Cerebellar nuclear complex (tissue), 1 donor: ENCODE data around the gene SIGLEC9.

Source experiments
- DNase-seq, 2 experiments: peaks; one replicate each; lab custom pipeline; 2025; lab: John Stamatoyannopoulos, UW

The SIGLEC9 gene

DNA sequence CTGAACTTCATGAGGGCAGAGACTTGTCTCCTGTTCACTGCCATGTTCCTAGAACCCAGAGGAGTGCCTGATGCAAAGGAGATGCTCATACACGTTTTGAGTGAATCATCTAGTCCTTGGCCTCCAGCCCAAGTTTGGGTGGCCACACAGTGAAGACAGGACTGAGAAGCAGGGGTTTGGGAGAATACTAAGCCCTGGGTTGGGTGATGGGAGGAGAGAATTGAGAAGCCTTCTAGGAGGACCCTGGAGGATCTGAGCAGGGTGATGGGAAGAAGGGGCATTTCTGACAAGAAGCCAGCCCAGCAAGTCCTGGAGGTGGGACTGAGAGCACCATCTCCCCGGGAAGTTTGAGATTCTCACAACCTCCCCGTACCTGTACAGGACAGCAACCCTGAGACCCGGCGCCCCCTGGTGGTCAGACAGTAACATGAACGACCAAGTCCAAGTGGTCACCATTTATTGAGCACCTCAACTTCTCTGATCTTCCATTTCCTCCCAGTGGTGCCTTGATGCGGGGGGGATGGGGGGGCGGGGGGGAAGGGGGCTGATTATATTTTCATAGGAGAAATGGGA lies 27.5 kb upstream of the SIGLEC9 start:
- DNase-seq: no peak

DNA sequence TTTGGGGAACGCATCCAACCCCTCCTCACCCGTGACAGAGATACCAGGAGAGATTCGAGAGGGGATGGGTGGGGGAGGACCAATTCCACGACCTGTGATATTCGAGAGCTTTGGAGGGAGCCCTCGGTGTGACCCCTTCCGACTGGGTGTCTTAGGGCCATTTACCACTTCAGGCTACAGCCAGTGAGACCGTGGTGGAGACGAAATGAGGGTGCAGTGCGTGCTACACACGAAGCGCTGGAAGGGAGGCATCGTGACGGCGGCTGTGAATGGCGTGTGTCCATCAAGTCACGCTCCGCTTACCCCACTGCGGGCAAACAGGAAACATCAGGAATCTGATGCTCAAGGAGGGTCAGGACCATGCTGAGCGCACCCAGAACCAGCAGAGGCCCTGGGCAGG lies 26.9 kb upstream of the SIGLEC9 start:
- no peak for DNase-seq

- no peak for DNase-seq
These were observed 26.2 kb upstream of the SIGLEC9 start for GRCh38 chr19:51098365-51099046.

- no peak for DNase-seq
These were observed 25.7 kb upstream of the SIGLEC9 start for GRCh38 chr19:51099047-51099382.

GRCh38 chr19:51100601-51101000 lies 24.1 kb upstream of the SIGLEC9 start:
- no peak for DNase-seq

- DNase-seq: no peak
These were observed 23.4 kb upstream of the SIGLEC9 start for GRCh38 chr19:51101171-51101865.

DNA sequence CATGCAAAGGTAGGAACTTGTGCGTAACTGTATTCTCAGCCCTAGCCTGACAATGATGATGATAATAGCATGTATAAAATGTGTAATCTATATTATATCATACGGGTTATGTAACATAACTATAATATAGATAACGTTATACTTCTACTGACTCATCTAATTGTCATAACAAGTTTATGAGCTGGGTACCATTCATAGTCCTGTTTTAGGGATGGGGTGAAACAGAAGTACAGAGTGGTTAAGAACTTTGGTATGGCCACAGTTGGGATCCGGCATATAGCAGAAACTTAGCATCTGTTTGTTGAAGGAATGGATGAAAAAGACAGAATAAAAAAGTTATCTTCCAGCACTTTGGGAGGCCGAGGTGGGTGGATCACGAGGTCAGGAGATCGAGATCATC lies 21.7 kb upstream of the SIGLEC9 start:
- DNase-seq: no peak

DNA sequence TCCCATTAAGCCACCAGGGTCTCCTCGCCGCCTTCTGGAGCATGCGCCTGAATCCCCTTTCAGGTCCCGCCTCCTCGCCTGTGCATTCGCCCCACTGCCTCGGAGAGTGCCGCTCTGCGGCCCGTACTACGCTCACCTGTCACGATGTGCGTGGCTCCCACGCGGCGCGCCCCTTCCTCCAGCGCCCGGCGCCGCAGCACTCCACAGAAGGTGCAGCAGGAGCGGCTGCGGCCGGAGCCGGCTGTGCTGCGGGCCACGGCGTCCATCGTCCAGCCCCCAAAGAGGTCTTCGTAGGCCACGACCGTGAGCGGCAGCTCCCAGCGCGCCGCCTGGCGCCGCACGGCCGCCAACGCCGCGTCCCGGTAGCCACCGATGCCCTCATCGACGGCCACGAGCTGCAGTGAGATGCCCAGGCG lies 20.8 kb upstream of the SIGLEC9 start:
- DNase-seq: no peak

GRCh38 chr19:51107406-51108065 lies 17.2 kb upstream of the SIGLEC9 start:
- DNase-seq: no peak

- DNase-seq: peak; percentile 95
These were observed 16.5 kb upstream of the SIGLEC9 start, which contains the start of gene CTU1 for GRCh38 chr19:51108066-51108804. TSS of gene CTU1 (minus strand) at chr19:51108409. CDS start at chr19:51104569, 3,840 bp downstream.

DNA sequence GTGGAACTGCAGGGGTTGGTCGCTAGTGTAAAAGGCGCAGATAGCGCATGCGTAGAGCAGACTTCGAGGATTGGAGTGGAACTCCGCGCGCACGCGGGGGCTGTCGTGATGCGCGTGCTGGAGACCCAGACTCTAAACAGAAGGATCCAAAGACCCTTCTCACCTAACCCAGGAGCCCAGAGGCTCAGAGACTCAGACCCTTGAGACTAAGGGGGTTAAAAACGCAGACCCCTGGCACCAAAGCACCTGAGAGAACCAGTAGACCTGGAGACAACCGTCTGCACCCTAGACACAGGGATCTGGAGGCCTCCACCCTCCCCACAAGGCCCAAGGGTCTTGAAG lies 15.9 kb upstream of the SIGLEC9 start:
- DNase-seq: no peak

- no peak for DNase-seq
These were observed 14.1 kb upstream of the SIGLEC9 start for GRCh38 chr19:51110666-51110971.

DNA sequence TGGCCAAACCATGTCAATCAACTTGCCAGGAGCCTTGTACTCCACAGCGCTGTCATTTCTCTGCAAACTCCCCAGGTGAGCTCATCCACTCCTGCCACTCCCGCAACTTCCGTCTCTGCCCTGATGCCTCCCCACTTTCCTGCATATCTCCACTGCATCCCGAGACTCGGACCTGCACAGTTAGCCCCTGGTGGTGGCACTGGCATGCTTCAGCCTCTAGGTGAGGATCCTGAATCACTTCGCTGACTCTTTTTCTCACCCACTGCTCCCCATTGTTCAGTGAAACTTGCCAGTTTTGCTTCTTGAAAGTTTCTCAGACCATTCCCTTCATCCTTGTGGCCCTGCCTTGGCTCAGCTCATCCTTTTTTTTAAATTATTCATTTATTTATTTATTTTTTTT lies 13.1 kb upstream of the SIGLEC9 start:
- DNase-seq: no peak

GRCh38 chr19:51114087-51114729 lies 10.5 kb upstream of the SIGLEC9 start:
- no peak for DNase-seq

GRCh38 chr19:51116736-51117286 lies 7.9 kb upstream of the SIGLEC9 start:
- DNase-seq: no peak

DNA sequence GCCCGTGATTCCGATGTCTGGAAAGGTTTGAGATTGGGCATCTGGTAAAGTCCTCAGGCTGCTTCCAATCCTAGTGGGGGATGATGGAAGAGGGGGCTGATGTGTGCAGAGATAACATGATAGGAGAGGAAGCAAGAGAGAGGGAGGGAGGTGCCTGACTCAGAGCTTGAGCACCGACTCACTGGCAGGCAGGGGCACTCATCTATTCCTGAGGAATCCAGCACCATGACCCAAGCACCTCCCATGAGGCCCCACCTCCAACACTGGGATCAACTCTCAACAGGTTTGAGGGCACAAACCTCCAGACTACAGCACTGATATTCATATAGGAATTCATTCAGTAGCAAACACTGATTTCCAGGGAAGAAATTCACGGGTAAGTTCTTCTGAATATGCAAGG lies 5.6 kb upstream of the SIGLEC9 start:
- DNase-seq: no peak

DNA sequence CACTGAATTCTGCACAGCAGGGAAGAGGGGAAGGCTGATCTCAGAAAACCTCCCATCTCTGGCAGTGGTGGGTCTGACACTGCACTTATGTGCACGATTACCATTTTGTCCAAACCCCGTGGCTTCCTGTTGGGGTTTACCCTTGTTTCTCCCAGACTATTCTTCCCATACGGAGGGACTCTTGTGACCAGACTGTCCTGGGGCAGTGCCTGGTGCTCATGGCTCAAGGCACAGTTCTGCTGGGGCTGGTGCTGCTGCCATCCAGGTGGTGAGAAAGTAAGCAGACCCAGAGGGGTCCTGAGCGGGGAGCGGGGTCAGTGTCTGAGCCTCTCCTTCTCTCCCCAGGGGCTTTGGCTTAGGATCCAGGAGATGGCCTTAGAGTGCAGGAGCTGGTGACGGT lies 5.1 kb upstream of the SIGLEC9 start:
- no peak for DNase-seq

- no peak for DNase-seq
These were observed 4.5 kb upstream of the SIGLEC9 start for GRCh38 chr19:51120160-51120559.

DNA sequence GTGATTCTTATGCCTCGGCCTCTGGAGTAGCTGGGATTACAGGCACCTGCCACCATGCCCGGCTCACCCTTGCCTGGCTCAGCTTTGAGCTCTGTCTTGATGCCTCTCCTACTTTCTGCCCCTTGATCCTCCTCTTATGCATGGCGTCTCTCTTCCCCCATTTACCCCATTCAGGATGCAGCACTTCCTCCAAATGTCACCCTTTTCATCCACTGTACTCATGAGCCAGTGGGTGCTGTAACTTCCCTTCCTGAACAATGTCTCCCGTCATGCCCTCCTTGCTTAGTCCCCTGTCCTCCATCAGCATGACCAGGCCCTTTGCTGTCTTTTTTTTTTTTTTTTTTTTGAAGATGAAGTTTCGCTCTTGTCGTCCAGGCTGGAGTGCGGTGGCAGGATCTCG lies 3.4 kb upstream of the SIGLEC9 start:
- DNase-seq: no peak

DNA sequence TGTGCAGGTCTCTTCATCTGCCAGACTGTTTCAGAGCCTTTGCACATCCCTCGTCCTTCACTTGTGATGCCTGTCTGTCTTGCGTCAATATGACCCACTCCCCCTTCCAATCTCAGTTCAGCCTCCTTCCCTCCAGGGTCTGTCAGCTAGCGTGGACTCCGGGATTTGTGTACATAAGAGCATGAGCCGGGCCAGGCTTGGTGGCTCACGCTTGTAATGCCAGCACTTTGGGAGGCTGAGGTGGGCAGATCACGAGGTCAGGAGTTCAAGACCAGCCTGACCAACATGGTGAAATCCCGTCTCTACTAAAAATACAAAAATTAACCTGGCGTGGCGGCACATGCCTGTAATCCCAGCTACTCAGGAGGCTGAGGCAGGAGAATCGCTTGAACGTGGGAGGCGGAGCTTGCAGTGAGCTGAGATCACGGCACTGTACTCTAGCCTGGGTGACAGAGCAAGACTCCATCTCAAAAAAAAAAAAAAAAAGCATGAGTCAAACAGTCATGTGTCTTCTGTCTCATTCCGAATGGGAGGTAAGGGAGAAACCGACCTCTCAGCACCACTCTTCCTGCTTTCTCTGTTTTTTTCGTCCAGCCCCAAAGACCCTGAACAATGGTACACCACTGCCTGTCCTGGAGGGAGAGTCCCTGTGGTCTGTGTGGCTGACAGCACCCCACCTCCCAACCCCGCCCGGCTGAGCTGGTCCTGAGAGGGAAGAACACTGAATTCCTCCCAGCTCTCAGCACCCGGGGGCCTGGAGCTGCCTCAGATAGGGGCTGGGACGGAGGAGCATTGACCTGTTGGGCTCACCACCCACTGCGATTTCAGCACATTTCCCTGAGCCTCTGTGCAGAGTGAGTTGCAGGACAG lies 2.4 kb upstream of the SIGLEC9 start:
- no peak for DNase-seq

- DNase-seq: no peak
These were observed 1.3 kb upstream of the SIGLEC9 start for GRCh38 chr19:51123381-51123800.
